Stimulated activated CD8-positive, alpha-beta memory T cell treated with anti-CD3 and anti-CD28 coated beads, Interleukin-4, amount 100 ng/mL, for 4 hours (primary cell): ENCODE data around the gene SLC35A4.
"Not testable (repeated sequence)": the region's sequence is repeated elsewhere in the genome, so short reads cannot be mapped to it uniquely, and the experiment has no call there.

Source experiments
- DNase-seq, 2 donors: peaks; one replicate each; pipeline ENCODE4 v3.0.0-alpha.2; 2020; ENCODE audit warnings: low read depth in 2 of 2, low spot score in 1 of 2

Gene SLC35A4

DNA sequence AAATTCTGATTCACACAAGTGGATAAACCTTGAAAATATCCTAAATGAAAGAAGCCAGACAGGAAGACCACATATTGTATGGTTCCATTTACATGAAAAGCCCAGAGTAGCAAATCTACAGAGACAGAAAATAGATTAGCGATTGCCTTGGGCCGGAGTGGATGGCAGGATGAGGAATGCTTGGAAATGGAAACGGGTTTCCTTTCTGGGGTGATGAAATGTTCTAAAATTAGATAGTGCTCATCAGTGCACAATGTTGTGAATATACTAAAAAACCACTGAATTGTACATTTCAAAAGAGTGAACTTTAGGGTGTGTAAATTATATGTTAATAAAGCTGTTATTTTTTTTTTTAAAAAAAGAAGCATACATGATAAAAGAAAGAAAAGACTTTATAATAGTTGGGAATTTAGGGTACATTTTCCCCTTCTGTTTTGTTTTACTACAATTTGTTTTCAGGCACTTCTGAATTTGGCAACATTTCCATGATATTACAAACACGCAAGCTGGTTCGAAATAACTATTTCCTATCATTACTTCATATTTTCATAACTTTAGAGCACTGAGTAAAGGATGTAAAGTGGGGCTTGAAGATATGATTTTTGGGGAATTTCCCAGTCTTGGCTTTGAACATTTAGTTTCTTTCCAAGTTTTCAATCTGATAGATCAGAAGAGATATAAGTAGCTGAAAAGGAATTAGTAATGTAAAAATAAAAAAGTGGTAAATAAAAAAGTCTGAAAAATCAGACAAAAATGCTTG, 23.9 kb downstream of the SLC35A4 start:
- no peak for DNase-seq

DNA sequence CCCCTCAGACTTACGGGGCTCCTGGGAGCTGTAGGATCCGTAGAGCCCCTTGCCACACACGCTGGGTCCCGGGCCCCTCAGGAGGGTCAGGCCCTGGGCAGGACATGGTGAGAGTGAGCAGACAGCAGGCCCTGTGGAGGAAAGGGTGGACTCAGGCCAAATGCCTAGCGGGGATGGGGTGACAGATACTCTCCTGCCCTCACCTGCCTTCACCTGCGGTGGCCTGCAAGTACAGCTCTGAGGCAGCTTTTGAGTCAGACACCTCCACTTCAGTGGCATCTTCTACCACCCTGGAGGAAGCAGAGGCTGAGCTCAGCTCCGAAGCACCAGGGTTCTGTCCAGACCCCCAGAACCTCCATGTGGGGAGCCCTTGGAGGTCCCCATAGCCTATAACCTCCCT, 26.2 kb downstream of the SLC35A4 start:
- no peak for DNase-seq

DNA sequence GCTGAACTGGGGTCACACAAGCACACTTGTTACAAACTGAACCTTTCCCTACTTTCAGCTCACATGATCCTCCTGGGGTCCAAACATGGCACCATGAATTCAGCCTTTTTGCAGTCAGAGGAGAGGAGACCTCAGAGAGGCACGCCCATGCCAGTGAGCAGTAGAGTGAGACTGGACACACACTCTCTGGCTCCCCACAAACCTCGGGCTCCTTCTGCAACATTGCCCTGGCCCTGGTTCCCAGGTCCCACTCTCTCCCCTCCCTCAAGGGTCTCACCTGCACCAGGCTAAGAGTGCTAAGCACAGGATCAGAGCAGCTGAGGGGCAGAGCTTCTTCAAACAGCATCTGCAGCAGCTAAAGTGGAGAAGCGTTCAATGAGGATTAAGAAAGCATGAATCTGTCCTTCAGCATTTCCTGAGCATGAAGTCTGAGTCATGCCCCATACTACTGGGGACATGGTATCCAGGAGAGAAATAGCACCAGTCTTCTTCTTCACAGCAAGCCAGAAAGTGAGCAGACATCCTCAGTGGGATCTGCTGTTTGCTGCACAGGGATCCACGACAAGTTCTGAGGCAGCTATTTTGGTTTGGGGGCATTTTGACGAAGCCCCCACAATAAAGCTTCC, 27.2 kb downstream of the SLC35A4 start:
- no peak for DNase-seq

DNA sequence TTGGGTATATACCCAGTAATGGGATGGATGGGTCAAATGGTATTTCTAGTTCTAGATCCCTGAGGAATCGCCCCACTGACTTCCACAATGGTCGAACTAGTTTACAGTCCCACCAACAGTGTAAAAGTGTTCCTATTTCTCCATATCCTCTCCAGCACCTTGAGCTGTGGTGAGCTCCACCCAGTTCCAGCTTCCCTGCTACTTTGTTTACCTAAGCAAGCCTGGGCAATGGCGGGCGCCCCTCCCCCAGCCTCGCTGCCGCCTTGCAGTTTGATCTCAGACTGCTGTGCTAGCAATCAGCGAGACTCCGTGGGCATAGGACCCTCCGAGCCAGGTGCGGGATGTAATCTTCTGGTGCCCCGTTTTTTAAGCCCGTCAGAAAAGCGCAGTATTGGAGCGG, 28.4 kb downstream of the SLC35A4 start:
- DNase-seq, result not testable (repeated sequence)

DNA sequence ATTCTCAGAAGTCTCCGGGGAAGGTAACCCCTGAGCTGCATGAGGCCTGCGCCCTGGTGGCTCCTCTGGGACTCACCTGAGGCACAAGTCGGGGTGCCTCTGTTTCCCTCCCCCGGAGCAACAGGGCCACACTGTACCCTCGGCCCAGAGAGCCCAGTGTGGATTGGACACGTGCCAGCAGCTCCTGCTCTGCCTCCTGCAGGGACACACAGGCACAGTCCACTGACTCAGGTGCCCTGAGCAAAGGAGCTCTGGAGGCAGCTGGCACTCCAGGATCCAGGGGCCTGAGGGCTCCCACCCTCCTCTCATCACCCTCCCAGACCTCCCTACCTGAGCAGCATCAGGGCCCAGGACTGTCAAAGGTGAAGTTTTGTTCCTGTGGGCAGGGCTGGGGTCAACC, 29.5 kb downstream of the SLC35A4 start:
- no peak for DNase-seq

DNA sequence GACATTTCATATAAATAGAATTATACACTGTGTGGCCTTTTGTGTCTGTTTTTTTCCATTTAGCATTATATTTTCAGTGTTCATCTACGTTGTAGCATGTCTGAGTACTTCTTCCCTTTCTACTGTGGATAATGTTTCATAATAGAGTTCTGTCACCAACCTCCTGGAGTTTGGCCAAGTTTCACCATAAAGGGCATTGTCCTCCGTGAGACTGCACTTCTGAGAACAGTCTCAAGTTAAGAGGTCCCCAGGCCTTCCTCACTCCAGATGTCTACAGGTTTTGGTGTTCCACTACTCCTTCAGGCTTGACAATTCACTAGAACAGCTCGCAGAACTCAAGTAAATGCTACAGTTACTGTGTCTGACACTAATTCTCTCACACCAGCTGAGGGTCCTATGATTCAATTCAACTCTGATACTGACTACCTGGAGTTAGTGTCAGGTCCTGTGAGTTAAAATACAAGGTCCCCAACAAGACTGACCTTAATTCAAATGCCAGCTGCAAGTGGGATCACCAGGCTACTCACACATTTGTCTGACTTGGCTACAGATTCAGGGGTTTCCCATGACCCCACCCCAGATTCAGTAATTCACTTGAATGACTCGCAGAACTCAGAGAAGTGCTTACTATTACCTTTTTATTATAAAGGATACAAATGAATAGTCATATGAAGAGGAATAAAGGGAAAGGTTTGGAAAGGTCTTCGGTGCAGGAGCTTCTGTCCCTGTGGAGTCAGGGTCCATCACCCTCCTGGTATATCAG, 31.1 kb downstream of the SLC35A4 start:
- no peak for DNase-seq

DNA sequence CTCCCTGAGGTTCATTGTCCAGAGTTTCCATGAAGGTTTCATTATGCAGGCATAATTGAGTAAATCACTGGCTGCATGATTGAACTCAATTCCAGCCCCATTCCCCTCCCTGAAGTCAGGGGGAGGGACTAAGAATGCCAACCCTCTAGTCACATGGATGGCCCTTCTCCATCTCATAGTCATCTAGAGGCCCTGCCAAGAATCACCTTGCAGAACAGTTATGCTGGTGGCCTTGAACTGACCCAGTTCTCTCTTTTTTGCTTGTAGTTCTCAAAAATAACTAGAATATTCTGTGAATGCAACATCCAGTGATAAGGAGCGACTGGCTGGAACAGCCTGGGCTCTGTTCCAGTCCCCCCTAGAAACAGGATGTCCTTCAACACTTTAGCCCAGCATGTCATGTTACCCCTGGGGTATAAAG, 31.7 kb downstream of the SLC35A4 start:
- no peak for DNase-seq

DNA sequence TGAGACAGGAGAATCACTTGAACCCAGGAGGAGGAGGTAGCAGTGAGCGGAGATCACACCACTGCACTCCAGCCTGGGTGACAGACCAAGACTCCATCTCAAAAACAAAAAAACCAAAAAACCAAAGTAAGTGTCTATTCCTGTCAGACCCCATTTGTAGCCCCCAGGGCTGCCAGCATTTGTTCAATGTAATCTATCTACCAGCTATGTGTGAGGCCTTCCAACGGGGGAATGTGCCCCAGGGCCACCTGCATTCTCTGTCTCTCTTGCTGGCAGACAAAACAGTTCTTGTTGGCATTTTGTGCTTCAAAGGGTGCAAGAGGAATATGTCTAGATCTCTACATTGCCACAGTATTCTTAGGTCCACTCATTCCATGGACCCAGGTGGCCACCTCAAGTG, 34.2 kb downstream of the SLC35A4 start:
- DNase-seq, result no peak

DNA sequence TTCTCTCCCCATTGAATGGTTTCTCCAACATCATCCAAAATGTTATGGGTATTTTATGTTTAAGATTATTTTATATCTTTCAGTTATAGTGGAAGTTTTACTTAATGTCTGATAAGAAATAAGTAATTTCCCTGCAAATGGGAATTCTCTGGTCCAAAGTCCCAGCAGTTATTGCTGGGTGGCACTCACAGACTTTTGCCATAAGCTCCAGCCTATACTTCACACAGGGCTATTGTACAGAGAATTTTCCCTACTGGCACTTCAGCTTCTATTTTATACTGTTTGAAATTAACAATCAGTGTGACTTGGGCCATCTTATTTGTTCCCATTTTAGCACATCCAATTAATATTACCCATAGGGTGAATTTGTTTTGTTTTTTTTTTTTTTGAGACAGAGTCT, 35.5 kb downstream of the SLC35A4 start:
- DNase-seq, result no peak

DNA sequence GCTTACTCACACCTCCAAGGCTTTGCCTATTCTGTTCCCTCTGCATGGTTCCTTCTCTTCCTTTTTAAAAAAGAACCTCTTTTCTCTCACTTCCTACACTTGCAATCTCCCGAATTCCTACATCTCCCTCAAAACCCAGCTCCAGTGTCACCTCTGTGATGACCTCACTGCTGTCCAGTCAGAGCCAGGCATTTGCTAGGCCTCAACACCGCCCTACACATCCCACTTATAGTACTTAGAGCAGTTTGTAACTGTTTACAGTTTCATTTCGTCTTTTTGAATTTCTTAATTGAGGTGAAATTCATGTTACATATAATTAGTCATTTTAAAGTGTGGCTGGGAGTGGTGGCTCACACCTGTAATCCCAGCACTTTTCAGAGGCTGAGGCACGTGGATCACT, 37.5 kb downstream of the SLC35A4 start:
- DNase-seq, result no peak

DNA sequence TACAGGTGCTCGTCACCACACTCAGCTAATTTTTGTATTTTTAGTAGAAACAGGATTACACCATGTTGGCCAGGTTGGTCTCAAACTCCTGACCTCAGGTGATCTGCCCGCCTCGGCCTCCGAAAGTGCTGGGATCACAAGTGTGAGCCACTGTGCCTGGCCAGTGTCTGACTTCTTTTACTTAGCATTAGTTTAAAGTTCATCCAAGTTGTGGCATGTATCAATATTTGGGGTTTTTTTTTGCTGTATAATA, 38.7 kb downstream of the SLC35A4 start:
- not testable (repeated sequence) for DNase-seq

DNA sequence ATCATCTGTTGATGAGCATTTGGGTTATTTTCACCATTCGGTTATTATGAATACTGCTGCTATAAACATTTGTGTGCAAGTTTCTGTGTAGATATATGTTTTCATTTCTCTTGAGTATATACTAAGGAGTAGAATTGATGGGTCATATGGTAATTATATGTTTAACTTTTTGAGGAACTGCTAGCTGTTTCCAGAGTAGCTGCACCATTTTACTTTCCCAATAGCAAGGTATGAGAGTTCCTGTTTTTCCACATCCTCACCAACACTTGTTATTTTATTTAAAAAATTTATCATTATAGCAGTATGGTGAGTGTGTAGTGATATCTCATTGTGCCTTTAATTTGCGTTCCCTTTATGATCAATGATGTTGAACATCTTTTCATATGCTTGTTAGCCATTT, 39.1 kb downstream of the SLC35A4 start:
- no peak for DNase-seq

DNA sequence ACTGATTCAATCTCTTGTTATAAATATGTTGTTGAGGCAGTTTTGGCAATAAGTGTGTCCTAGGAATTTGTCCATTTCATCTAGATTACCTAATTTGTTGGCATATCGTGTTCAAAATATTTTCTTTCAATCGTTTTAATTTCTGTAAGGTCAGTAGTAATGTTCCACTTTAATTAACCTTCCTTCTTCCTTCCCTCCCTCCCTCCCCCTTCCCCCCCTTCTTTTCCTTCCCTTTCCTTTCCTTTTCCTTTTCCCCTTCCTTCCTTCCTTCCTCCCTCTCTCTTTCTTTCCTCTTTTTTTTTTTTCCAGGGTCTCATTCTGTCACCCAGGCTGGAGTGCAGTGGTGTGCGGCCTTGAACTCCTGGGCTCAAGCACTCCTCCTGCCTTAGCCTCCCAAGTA, 41.3 kb downstream of the SLC35A4 start:
- DNase-seq, result no peak

DNA sequence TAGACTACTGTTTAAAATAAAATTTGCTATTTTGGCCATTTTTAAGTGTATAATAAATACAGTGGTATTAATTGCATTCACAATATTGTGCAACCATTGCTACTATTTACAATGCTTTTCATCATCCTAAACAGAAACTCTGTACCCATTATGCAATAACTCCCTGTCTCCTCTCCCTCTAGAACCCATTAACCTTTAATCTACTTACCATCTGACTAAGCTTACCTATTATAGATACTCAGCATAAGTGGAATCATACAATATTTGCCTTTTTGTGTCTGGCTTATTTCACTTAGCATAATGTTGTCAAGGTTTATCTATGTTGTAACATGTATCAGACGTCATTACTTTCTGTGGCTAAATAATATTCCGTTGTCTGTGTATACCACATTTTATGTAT, 42.4 kb downstream of the SLC35A4 start:
- DNase-seq, result no peak

DNA sequence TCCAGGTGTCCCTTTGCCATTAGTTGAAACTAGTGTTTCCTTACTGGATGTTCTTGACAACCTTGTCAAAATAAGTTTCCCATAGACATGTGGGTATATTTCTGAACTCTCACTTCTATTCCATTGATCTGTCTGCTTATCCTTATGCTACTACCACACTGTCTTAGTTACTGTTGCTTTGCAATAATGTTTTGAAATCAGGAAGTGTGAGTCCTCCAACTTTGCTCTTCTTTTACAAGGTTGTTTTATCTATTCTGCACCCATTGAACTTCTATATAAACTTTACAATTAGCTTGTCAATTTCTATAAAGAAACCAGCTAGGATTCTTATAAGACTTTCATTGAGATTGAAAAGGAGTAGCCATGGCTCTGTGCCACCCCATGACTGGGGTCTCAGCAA, 44.1 kb downstream of the SLC35A4 start:
- DNase-seq, result no peak

DNA sequence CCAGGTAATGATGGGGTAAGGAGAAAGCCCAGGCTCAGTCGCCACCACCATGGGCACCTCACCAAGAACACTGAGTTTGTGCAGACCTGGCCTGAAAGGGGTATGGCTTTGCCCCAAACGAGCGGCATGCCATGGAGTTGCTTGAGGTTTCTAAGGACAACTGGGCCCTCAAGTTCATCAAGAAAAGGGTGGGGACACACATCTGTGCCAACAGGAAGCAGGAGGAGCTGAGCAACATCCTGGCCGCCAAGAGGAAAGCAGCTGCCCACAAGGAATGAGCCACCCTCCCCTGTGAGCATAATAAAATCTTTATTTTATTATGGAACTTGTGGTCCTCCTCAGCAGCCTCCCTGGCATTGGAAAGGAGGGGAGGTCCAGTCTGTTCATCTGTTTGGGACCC, 44.5 kb downstream of the SLC35A4 start:
- no peak for DNase-seq

DNA sequence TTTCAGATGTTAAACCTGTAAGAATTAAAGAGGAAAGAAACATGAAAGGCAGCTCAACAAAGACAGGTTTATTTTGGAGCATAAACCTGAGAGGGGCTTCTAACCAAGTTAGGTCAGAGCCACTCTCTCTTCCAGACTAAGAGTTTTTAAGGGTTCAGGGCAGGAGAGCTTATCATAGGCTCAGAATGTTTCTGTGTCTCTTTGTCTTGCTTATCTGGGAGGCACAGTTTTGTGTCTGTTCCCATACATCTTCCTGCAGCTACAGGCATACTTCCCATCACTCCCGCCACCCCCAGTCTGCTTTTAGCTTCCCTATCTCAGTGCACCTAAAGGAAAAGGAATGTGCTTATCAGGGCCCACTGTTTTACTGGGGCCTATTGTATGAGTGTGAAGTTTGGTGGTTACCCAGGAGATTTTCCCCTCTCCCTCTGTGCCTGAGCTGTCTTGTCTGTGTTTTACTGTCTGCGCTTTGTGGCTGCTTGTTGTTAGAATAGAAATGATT, 46.4 kb downstream of the SLC35A4 start:
- DNase-seq, result no peak
